ENCODE results near the gene PDE7B. TPM values are rescaled to one million over a fixed set of nuclear protein-coding genes. Genes with fewer than 3 reads are reported as not detected.
A peak's percentile ranks its signal among the peaks of the same experiment; 100 is the strongest.

The PDE7B gene
- total RNA-seq, 4 donors from 2014 or later, result 2.9 to 23.6 (median 5.2) TPM

DNA sequence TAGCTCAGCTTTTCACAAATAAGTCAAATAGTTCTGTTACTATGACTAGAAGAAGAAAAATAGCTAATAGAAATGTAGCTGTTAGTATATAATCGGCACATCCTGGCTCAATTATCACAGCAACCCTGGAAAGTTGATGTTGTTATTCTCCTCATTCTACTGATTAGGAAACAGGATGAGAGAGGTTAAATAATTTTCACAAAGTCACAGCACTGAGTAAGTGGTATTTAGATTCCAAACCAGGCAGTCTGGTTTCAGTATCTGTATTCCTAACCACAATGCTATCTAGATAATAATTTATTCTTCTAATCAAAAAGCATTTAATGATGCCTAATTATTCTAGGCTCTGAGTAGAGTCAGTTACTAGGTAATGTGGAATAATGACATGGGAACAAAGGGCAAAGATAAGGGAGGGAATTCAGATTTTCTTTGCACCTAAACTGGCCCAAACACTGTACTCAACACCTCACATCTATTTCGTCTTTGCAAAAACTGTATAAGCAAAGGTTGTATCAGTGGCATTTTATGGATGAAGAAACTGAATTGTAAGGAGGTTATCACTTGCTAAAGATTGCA is 51.3 kb downstream of the PDE7B start:
- TF ChIP-seq CTCF (IDR thresholded peaks at IDR 0.05) (no peak), POLR2AphosphoS5 (IDR thresholded peaks at IDR 0.05) (no peak), POLR2A (IDR thresholded peaks at IDR 0.05) (no peak), EP300 (IDR thresholded peaks at IDR 0.05) (no peak)
- no peaks in the 10 kb centered on the region for H3K27me3 ChIP-seq
- no peaks in the 10 kb centered on the region for H3K9me3 ChIP-seq
- no peak overlapping the region for H3K4me3 ChIP-seq
- H3K36me3 ChIP-seq, result no peaks in the 10 kb centered on the region
- H3K4me1 ChIP-seq, result peaks cover 0 to 32% (median 9%) of the 10 kb centered on the region in 3 donors
- ATAC-seq, result no peak
- H3K27ac ChIP-seq, result peak overlapping the region in 3 of 4 donors; percentile 39 to 66 (median 59)
- 33 to 56% methylated on average over 2 of the region's 2 CpGs for WGBS, 2 donors (ENCODE audit: low coverage in 1 of 2)

GRCh38 chr6:135904666-135905065 is 53.2 kb downstream of the PDE7B start:
- no peak overlapping the region for H3K4me3 ChIP-seq
- no peak for ATAC-seq
- no peak overlapping the region for H3K27ac ChIP-seq
- no peaks in the 10 kb centered on the region for H3K27me3 ChIP-seq
- TF ChIP-seq EP300 (IDR thresholded peaks at IDR 0.05) (no peak), POLR2A (IDR thresholded peaks at IDR 0.05) (no peak), CTCF (IDR thresholded peaks at IDR 0.05) (no peak), POLR2AphosphoS5 (IDR thresholded peaks at IDR 0.05) (no peak)
- H3K36me3 ChIP-seq, result no peaks in the 10 kb centered on the region
- peaks cover 0 to 32% (median 9%) of the 10 kb centered on the region in 3 donors for H3K4me1 ChIP-seq
- H3K9me3 ChIP-seq, result no peaks in the 10 kb centered on the region
- WGBS, 2 donors (ENCODE audit: low coverage in 1 of 2), result 66 to 90% methylated on average over 2 of the region's 2 CpGs

DNA sequence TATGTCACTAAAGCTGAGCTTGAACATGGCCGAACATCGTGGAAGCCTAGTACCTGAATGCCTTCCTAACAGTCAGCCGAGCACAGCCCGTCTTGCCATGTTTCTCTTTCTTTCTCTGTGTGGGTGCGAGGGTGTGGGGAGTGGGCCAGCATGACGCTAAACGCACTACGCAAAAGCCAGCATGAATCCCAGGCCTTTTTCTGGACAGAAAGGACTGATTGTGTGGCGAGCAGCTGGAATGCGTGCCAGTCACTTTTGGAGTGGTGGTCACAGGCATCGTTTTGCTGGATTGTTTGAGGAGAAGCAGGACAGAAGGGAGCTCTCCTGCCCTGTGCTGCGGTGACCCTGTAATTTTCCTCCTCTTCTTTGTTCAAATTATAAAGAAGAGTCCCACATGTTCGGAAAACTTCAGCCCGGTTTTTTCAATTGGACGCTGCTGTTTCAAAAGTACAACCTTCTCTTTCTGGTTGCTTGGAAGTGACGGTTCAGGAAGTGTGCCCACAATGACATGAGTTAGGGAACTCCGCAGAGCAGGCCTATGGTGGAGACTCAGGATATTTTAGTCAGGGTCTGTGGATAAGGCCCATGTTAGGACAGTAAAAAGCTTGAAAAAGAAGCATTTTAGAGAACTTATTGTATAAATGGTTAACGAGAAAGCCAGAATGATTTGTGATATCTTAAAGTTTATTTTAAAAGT is 54.3 kb downstream of the PDE7B start:
- Histone ChIP-seq H3K27ac (peak overlapping the region in 1 of 4 donors; percentile 10), H3K36me3 (no peaks in the 10 kb centered on the region), H3K27me3 (no peaks in the 10 kb centered on the region), H3K4me1 (peaks cover 0 to 32% (median 9%) of the 10 kb centered on the region in 3 donors), H3K4me3 (no peak overlapping the region), H3K9me3 (no peaks in the 10 kb centered on the region)
- 70 to 96% methylated on average over 5 to 14 of the region's 18 CpGs for WGBS, 2 donors (ENCODE audit: low coverage in 1 of 2)
- ATAC-seq, result no peak
- no peak for TF ChIP-seq EP300 (IDR thresholded peaks at IDR 0.05)
- TF ChIP-seq POLR2AphosphoS5 (IDR thresholded peaks at IDR 0.05), result no peak
- no peak for TF ChIP-seq CTCF (IDR thresholded peaks at IDR 0.05)
- no peak for TF ChIP-seq POLR2A (IDR thresholded peaks at IDR 0.05)

GRCh38 chr6:135906542-135906941 is 55.0 kb downstream of the PDE7B start:
- no peak overlapping the region for H3K4me3 ChIP-seq
- no peaks in the 10 kb centered on the region for H3K36me3 ChIP-seq
- H3K27ac ChIP-seq, result no peak overlapping the region
- no peaks in the 10 kb centered on the region for H3K9me3 ChIP-seq
- TF ChIP-seq POLR2A (IDR thresholded peaks at IDR 0.05) (no peak), POLR2AphosphoS5 (IDR thresholded peaks at IDR 0.05) (no peak), CTCF (IDR thresholded peaks at IDR 0.05) (no peak), EP300 (IDR thresholded peaks at IDR 0.05) (no peak)
- WGBS, 2 donors (ENCODE audit: low coverage in 1 of 2), result 61 to 93% methylated on average over 3 of the region's 3 CpGs
- no peak for ATAC-seq
- no peaks in the 10 kb centered on the region for H3K27me3 ChIP-seq
- H3K4me1 ChIP-seq, result peaks cover 0 to 28% (median 9%) of the 10 kb centered on the region in 3 donors
